Forelimb muscle (tissue), 1 donor: Measurements from ENCODE around the gene TMEM9. TPM values are rescaled to one million over a fixed set of nuclear protein-coding genes. Genes with fewer than 3 reads are reported as not detected.

ENCODE experiments used
- polyA plus RNA-seq: library from polyadenylated mRNA; unstranded; fragments of 120-200 nt; gene quantifications from one replicate; pipeline ENCODE4 v1.2.1, GENCODE V29; 2013; ENCODE audit not compliant: insufficient read length

Gene TMEM9
- polyA plus RNA-seq, 1 donor: 52.0 TPM

Other genes starting within 250 kb of the TMEM9 start
- 0.73 TPM for gene KIF21B, start 130.8 kb downstream of the TMEM9 start, polyA plus RNA-seq
- gene CACNA1S, start 42.0 kb downstream of the TMEM9 start, polyA plus RNA-seq: 56.1 TPM
- 0.32 TPM for gene ASCL5, start 27.3 kb downstream of the TMEM9 start, polyA plus RNA-seq
- gene IGFN1, start 36.4 kb upstream of the TMEM9 start, polyA plus RNA-seq: 3.4 TPM
- gene PKP1, start 129.0 kb upstream of the TMEM9 start, polyA plus RNA-seq: 4.6 TPM
- 1,099 TPM for gene TNNT2, start 223.2 kb upstream of the TMEM9 start, polyA plus RNA-seq
- 11.9 TPM for gene LAD1, start 244.8 kb upstream of the TMEM9 start, polyA plus RNA-seq